Lung (tissue), 12 donors: Measurements from ENCODE around the gene CENPP. TPM values are rescaled to one million over a fixed set of nuclear protein-coding genes. Genes with fewer than 3 reads are reported as not detected.
"Not testable (repeated sequence)": the region's sequence is repeated elsewhere in the genome, so short reads cannot be mapped to it uniquely, and the experiment has no call there.

Experiments
- ATAC-seq: fragments of 200-7000 bp; cut with Tn5 transposase; one replicate; pipeline ENCODE4 v1.9.1; 2020; ENCODE audit warnings: moderate number of reproducible peaks; ENCODE audit not compliant: insufficient read depth, low FRiP score
- DNase-seq, 3 donors: peaks; one replicate each; pipeline ENCODE4 v3.0.0-alpha.2; 2013 to 2017
- H3K27ac ChIP-seq, 2 donors: one replicate each; pipeline ENCODE4 v1.5.1; 2013; ENCODE audit warnings: mild to moderate bottlenecking in 2 of 2, moderate library complexity in 2 of 2, control low read depth in 1 of 2, inconsistent platforms in 1 of 2, low read depth in 1 of 2, low read length in 1 of 2
- H3K27me3 ChIP-seq, 3 donors: one replicate each; pipeline ENCODE4 v1.5.1; 2013; ENCODE audit warnings: low read length in 2 of 3; ENCODE audit not compliant: control insufficient read depth in 3 of 3, insufficient read depth in 3 of 3
- H3K36me3 ChIP-seq, 4 donors: one replicate each; pipeline ENCODE4 v1.5.1; 2013; ENCODE audit warnings: low read length in 4 of 4, mild to moderate bottlenecking in 1 of 4, moderate library complexity in 1 of 4; ENCODE audit not compliant: control insufficient read depth in 4 of 4, insufficient read depth in 4 of 4
- H3K4me1 ChIP-seq, 5 donors: one replicate each; pipeline ENCODE4 v1.5.1; 2013; ENCODE audit warnings: low read length in 5 of 5, mild to moderate bottlenecking in 2 of 5, moderate library complexity in 1 of 5; ENCODE audit not compliant: control insufficient read depth in 5 of 5, insufficient read depth in 5 of 5
- H3K4me3 ChIP-seq: one replicate; pipeline ENCODE4 v1.5.1; 2013; ENCODE audit warnings: mild to moderate bottlenecking, control low read depth, moderate library complexity
- H3K9ac ChIP-seq, 2 donors: one replicate each; pipeline ENCODE4 v1.5.1; 2013; ENCODE audit warnings: low read length in 2 of 2, control low read depth in 1 of 2; ENCODE audit not compliant: insufficient read depth in 1 of 2
- H3K9me3 ChIP-seq, 4 donors: one replicate each; pipeline ENCODE4 v1.5.1; 2013; ENCODE audit warnings: low read length in 3 of 4, mild to moderate bottlenecking in 1 of 4, moderate library complexity in 1 of 4; ENCODE audit not compliant: control insufficient read depth in 4 of 4, insufficient read depth in 3 of 4
- WGBS, 2 donors: extraction: QIAGEN DNeasy Blood & Tissue Kit; methylation state at CpG; one replicate each; pipeline ENCODE4 v1.1.7; 2013; 5-methylcytosine and 5-hydroxymethylcytosine counted together
- polyA plus RNA-seq, 2 donors: library from polyadenylated mRNA; stranded (reverse); fragments of 200-250 nt; gene quantifications; one replicate each; pipeline ENCODE4 v1.2.1, GENCODE V29; 2013
- total RNA-seq, 2 donors: library from RNA; depleted of rRNA in 1 of 2; stranded (reverse); fragments of >200 nt in 1 of 2; gene quantifications; one replicate each; pipeline ENCODE4 v1.2.1, GENCODE V29; 2014 to 2021
- TF ChIP-seq, protein P1 (sequence below): IDR thresholded peaks from 2 replicates; pipeline ENCODE4 v1.5.1; 2012; ENCODE audit warnings: mild to moderate bottlenecking; ENCODE audit errors: control extremely low read depth, extremely low read depth
- donor health status: control.
- donor health status: control.
- donor health status: Bipolar disorder and iron deficiency.
- donor health status: healthy.
- donor health status: DM: yes; HTN: yes; CAD: no.

CENPP gene
- total and polyA plus RNA-seq, 4 donors = 1.2 to 11.8 (median 2.9) TPM

DNA sequence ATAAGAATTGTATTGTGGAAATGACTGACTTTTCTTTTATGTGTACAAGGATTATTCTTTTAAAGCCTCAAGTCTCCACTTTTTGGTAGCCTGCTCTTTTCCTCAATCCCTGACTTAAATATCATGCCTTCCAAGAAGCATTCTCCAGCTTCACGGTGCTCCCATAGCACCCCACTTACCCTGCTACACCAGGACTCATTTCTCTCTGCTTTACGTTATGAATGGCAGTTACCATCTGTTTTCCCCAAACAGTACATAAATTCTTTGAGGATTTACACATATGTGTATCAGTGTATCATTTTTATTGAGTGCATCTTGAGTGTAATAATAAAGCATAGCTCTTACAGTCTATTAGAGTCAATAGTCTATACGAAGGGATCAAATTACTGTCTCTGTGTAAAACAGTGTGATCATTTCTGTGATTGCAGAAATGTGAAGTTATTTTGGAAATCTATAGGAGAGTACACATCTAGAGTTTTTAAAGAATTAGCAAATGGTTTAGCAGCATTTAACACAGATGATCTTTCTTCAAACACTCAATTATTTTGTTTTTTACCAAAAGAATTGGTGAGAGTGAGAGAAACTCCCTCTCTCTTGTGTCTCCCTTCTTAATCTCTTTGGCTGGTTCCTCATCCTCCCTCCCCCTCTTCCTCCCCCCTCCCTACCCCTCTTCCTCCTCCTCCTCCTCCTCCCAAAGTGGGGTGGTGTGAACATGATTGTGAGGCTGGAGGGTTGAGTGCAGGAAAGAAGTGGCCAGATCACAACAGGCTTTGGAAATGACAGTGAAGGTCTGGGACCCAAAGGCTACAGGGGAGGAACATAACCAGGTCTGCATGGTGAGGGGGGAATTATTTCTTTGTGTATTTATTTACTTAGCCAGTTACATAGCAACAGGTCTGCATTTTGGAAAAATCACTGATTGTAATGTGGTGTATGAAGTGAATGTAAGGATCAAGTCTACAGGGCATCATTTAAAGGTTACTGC, 237.7 kb downstream of the CENPP start:
- Histone ChIP-seq H3K27me3 (no peaks in the 10 kb centered on the region), H3K27ac (no peak overlapping the region), H3K4me1 (peaks cover 0 to 21% (median 0%) of the 10 kb centered on the region in 5 donors), H3K9me3 (peaks cover 0 to 5% (median 1%) of the 10 kb centered on the region in 4 donors), H3K36me3 (no peaks in the 10 kb centered on the region), H3K4me3 (no peak overlapping the region), H3K9ac (peak overlapping the region in 1 of 2 donors; percentile 40)
- no peak for ATAC-seq
- TF ChIP-seq, protein P1, sequence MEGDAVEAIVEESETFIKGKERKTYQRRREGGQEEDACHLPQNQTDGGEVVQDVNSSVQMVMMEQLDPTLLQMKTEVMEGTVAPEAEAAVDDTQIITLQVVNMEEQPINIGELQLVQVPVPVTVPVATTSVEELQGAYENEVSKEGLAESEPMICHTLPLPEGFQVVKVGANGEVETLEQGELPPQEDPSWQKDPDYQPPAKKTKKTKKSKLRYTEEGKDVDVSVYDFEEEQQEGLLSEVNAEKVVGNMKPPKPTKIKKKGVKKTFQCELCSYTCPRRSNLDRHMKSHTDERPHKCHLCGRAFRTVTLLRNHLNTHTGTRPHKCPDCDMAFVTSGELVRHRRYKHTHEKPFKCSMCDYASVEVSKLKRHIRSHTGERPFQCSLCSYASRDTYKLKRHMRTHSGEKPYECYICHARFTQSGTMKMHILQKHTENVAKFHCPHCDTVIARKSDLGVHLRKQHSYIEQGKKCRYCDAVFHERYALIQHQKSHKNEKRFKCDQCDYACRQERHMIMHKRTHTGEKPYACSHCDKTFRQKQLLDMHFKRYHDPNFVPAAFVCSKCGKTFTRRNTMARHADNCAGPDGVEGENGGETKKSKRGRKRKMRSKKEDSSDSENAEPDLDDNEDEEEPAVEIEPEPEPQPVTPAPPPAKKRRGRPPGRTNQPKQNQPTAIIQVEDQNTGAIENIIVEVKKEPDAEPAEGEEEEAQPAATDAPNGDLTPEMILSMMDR = no peak
- 78 to 82% methylated on average over 3 of the region's 3 CpGs for WGBS, 2 donors
- peak; percentile 50 to 78 (median 75) for DNase-seq

DNA sequence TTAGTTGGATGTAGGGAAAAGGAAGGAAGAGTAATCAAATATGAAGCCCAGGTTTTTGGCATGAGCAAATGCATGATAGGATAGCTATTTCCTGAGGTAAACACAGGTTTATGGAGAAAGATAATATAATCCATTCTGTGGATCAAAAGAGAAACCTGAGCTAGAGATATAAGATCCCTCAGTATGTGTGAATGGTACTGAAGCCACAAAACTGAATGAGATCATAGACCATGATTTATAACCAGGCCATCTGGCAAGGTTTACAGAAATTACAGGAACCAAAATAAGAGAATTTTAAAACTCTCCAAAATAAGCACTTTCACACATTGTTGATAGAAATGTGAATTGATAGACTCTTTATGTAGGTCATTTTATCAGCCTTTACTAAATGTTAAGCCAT, 238.8 kb downstream of the CENPP start:
- Histone ChIP-seq H3K4me3 (no peak overlapping the region), H3K27ac (no peak overlapping the region), H3K4me1 (peaks cover 0 to 21% (median 0%) of the 10 kb centered on the region in 5 donors), H3K27me3 (no peaks in the 10 kb centered on the region), H3K9ac (no peak overlapping the region), H3K36me3 (no peaks in the 10 kb centered on the region), H3K9me3 (peaks cover 0 to 5% (median 1%) of the 10 kb centered on the region in 4 donors)
- TF ChIP-seq, protein P1 = no peak
- no peak for ATAC-seq
- DNase-seq = peak in 2 of 3 donors; percentile 21 to 22

DNA sequence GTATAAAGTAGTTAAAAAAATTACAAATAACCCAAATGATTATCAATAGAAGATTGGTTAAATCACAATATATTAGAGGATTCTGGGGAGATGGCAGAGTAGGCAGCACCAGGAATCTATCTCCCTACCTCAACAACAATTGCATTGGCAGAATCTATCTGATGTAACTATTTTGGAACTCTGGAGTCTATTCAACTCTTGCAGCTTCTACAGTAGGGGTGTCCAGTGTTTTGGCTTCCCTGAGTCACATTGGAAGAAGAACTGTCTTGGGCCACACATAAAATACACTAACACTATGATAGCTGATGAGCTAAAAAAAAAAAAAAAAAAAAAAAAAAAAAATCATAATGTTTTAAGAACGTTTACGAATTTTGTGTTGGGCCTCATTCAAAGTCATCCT, 239.2 kb downstream of the CENPP start:
- peaks cover 0 to 5% (median 1%) of the 10 kb centered on the region in 4 donors for H3K9me3 ChIP-seq
- H3K36me3 ChIP-seq = no peaks in the 10 kb centered on the region
- H3K27me3 ChIP-seq = no peaks in the 10 kb centered on the region
- ATAC-seq (no peak), DNase-seq (peak in 2 of 3 donors; percentile 41 to 65)
- no peak overlapping the region for H3K27ac ChIP-seq
- WGBS, 2 donors = 82 to 87% methylated on average over 2 of the region's 2 CpGs
- no peak overlapping the region for H3K4me3 ChIP-seq
- peaks cover 0 to 21% (median 0%) of the 10 kb centered on the region in 5 donors for H3K4me1 ChIP-seq
- no peak overlapping the region for H3K9ac ChIP-seq
- TF ChIP-seq, protein P1 = no peak

DNA sequence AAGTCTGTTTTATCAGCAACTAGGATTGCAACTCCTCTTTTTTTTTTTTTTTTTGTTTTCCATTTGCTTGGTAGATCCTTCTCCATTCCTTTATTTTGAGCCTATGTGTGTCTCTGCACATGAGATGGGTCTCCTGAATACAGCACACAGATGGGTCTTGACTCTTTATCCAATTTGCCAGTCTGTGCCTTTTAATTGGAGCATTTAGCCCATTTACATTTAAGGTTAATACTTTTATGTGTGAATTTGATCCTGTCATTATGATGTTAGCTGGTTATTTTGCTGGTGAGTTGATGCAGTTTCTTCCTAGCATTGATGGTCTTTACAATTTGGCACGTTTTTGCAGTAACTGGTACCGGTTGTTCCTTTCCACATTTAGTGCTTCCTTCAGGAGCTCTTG, 246.1 kb downstream of the CENPP start:
- 82% methylated on average over 2 of the region's 2 CpGs for WGBS, 2 donors
- H3K27ac ChIP-seq, DNase-seq, ATAC-seq, H3K9me3 ChIP-seq, H3K9ac ChIP-seq, H3K4me1 ChIP-seq, H3K36me3 ChIP-seq, H3K4me3 ChIP-seq, H3K27me3 ChIP-seq: not testable (repeated sequence)

DNA sequence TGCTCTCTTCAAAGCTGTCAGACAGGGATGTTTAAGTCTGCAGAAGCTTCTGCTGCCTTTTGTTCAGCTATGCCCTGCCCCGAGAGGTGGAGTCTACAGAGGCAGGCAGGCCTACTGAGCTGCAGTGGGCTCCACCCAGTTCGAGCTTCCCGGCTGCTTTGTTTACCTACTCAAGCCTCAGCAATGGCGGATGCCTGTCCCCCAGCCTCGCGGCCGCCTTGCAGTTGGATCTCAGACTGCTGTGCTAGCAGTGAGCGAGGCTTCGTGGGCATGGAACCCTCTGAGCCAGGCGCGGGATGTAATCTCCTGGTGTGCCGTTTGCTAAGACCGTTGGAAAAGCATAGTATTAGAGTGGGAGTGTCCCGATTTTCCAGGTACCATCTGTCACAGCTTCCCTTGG, 247.9 kb downstream of the CENPP start:
- not testable (repeated sequence) for H3K4me3 ChIP-seq, H3K27ac ChIP-seq, H3K27me3 ChIP-seq, H3K36me3 ChIP-seq, DNase-seq, H3K9me3 ChIP-seq, H3K4me1 ChIP-seq, H3K9ac ChIP-seq, ATAC-seq
- WGBS, 2 donors = 96 to 97% methylated on average over 14 of the region's 14 CpGs
